H9 (cell line): ENCODE results near the gene MBTD1. TPM values are rescaled to one million over a fixed set of nuclear protein-coding genes. Genes with fewer than 3 reads are reported as not detected.

Experiments
- DNase-seq: peaks from one replicate; pipeline ENCODE4 v3.0.0-alpha.2; 2017
- H2AFZ ChIP-seq: one replicate; pipeline ENCODE4 v1.6.1; 2013; ENCODE audit warnings: mild to moderate bottlenecking, low read length, control low read depth, moderate library complexity
- H2AK5ac ChIP-seq: 2 replicates; pipeline ENCODE4 v1.6.1; 2013; ENCODE audit warnings: low read length, control low read depth, mixed read lengths; ENCODE audit not compliant: insufficient read length
- H2BK120ac ChIP-seq: one replicate; pipeline ENCODE4 v1.6.1; 2013; ENCODE audit warnings: low read depth, mild to moderate bottlenecking, low read length, control low read depth, inconsistent platforms; ENCODE audit not compliant: poor library complexity, severe bottlenecking
- H2BK12ac ChIP-seq: 2 replicates; pipeline ENCODE4 v1.6.1; 2013; ENCODE audit warnings: low read length, control low read depth, mixed read lengths, low read depth; ENCODE audit not compliant: insufficient read length
- H2BK15ac ChIP-seq: 2 replicates; pipeline ENCODE4 v1.6.1; 2013; ENCODE audit warnings: low read depth, low read length, control low read depth
- H2BK20ac ChIP-seq: one replicate; pipeline ENCODE4 v1.6.1; 2013; ENCODE audit warnings: low read depth, mild to moderate bottlenecking, low read length, control low read depth, inconsistent platforms; ENCODE audit not compliant: poor library complexity, severe bottlenecking
- H2BK5ac ChIP-seq: 2 replicates; pipeline ENCODE4 v1.6.1; 2013; ENCODE audit warnings: low read length, control low read depth, mixed read lengths; ENCODE audit not compliant: insufficient read length
- H3K14ac ChIP-seq: 2 replicates; pipeline ENCODE4 v1.6.1; 2013; ENCODE audit warnings: low read length, control low read depth; ENCODE audit not compliant: insufficient read depth
- H3K18ac ChIP-seq: 2 replicates; pipeline ENCODE4 v1.6.1; 2013; ENCODE audit warnings: low read depth, mild to moderate bottlenecking, mixed read lengths, low read length, control low read depth; ENCODE audit not compliant: insufficient read length
- H3K23ac ChIP-seq: 2 replicates; pipeline ENCODE4 v1.6.1; 2013; ENCODE audit warnings: low read length, control low read depth, mixed read lengths, low read depth; ENCODE audit not compliant: insufficient read length
- H3K23me2 ChIP-seq: 2 replicates; pipeline ENCODE4 v1.6.1; 2013; ENCODE audit warnings: low read depth, mild to moderate bottlenecking, mixed read lengths, low read length, control low read depth; ENCODE audit not compliant: insufficient read length, poor library complexity, severe bottlenecking
- H3K27ac ChIP-seq: 2 replicates; pipeline ENCODE4 v1.5.1; 2013; ENCODE audit warnings: low read length, control low read depth, mixed read lengths, low read depth; ENCODE audit not compliant: insufficient read length
- H3K27me3 ChIP-seq: 2 replicates; pipeline ENCODE4 v1.6.1; 2013; ENCODE audit warnings: low read length, control low read depth, inconsistent platforms; ENCODE audit not compliant: insufficient read depth
- H3K4ac ChIP-seq: 2 replicates; pipeline ENCODE4 v1.6.1; 2013; ENCODE audit warnings: low read depth, mild to moderate bottlenecking, control low read depth, inconsistent platforms, low read length, moderate library complexity
- H3K4me1 ChIP-seq: 2 replicates; pipeline ENCODE4 v1.6.1; 2013; ENCODE audit warnings: low read length, control low read depth, inconsistent platforms; ENCODE audit not compliant: insufficient read depth
- H3K4me2 ChIP-seq: 2 replicates; pipeline ENCODE4 v1.6.1; 2013; ENCODE audit warnings: low read length, control low read depth, mixed read lengths; ENCODE audit not compliant: insufficient read length, insufficient read depth
- H3K56ac ChIP-seq: 2 replicates; pipeline ENCODE4 v1.6.1; 2013; ENCODE audit warnings: low read depth, mild to moderate bottlenecking, mixed read lengths, low read length, control low read depth; ENCODE audit not compliant: insufficient read length
- H3K79me1 ChIP-seq: 2 replicates; pipeline ENCODE4 v1.6.1; 2013; ENCODE audit warnings: low read depth, mild to moderate bottlenecking, moderate library complexity, low read length, control low read depth, inconsistent platforms; ENCODE audit not compliant: insufficient read depth, poor library complexity, severe bottlenecking
- H3K79me2 ChIP-seq: 2 replicates; pipeline ENCODE4 v1.6.1; 2013; ENCODE audit warnings: low read length, control low read depth, inconsistent platforms; ENCODE audit not compliant: insufficient read depth
- H3K9ac ChIP-seq: 2 replicates; pipeline ENCODE4 v1.6.1; 2013; ENCODE audit warnings: low read length, control low read depth, mixed read lengths; ENCODE audit not compliant: insufficient read length; ENCODE audit errors: extremely low read depth
- H3K9me3 ChIP-seq: one replicate; pipeline ENCODE4 v1.6.1; 2013; ENCODE audit warnings: low read depth, low read length, inconsistent platforms; ENCODE audit not compliant: control insufficient read depth
- H3T11ph ChIP-seq: one replicate; pipeline ENCODE4 v1.6.1; 2013; ENCODE audit warnings: mild to moderate bottlenecking, low read length, control low read depth, inconsistent platforms
- H4K20me1 ChIP-seq: one replicate; pipeline ENCODE4 v1.6.1; 2013; ENCODE audit not compliant: control insufficient read depth, insufficient read length, insufficient read depth
- H4K5ac ChIP-seq: 2 replicates; pipeline ENCODE4 v1.6.1; 2013; ENCODE audit warnings: low read depth, mild to moderate bottlenecking, mixed read lengths, low read length, control low read depth; ENCODE audit not compliant: insufficient read length
- H4K8ac ChIP-seq: replicated peaks from 2 replicates; pipeline ENCODE4 v1.6.1; 2013; ENCODE audit warnings: low read length, control low read depth, mixed read lengths, low read depth; ENCODE audit not compliant: insufficient read length
- H4K91ac ChIP-seq: 2 replicates; pipeline ENCODE4 v1.6.1; 2013; ENCODE audit warnings: low read depth, mild to moderate bottlenecking, moderate library complexity, mixed read lengths, low read length, control low read depth; ENCODE audit not compliant: insufficient read length
- H3K27ac Mint-ChIP-seq, 3 experiments: 2 replicates in 2 of 3; 3 replicates in 1 of 3; pipeline ENCODE4 v1.8.0; 2020 to 2021; ENCODE audit warnings: mixed read lengths in 3 of 3, mild to moderate bottlenecking in 1 of 3, moderate library complexity in 1 of 3
- H3K27me3 Mint-ChIP-seq: 2 replicates; pipeline ENCODE4 v1.8.0; 2021; ENCODE audit warnings: low read depth, mild to moderate bottlenecking, moderate library complexity, mixed read lengths
- H3K36me3 Mint-ChIP-seq, 3 experiments: 2 replicates in 2 of 3; 3 replicates in 1 of 3; pipeline ENCODE4 v1.8.0; 2020 to 2021; ENCODE audit warnings: low read depth in 3 of 3, mixed read lengths in 3 of 3; ENCODE audit not compliant: insufficient read depth in 1 of 3
- H3K4me1 Mint-ChIP-seq, 2 experiments: 2 replicates each; pipeline ENCODE4 v1.8.0; 2020; ENCODE audit warnings: mixed read lengths in 2 of 2
- H3K4me3 Mint-ChIP-seq, 2 experiments: 2 replicates in 1 of 2; 3 replicates in 1 of 2; pipeline ENCODE4 v1.8.0; 2020 to 2021; ENCODE audit warnings: mild to moderate bottlenecking in 2 of 2, mixed read lengths in 2 of 2, moderate library complexity in 1 of 2
- H3K9me3 Mint-ChIP-seq, 2 experiments: 2 replicates in 1 of 2; 3 replicates in 1 of 2; pipeline ENCODE4 v1.8.0; 2020; ENCODE audit warnings: mild to moderate bottlenecking in 2 of 2, mixed read lengths in 2 of 2, moderate library complexity in 1 of 2
- WGBS: extraction: QIAGEN DNeasy Blood & Tissue Kit; methylation state at CpG from one replicate; pipeline ENCODE4 v1.1.7; 2013; ENCODE audit warnings: missing lambda C conversion rate, low lambda C conversion rate, mixed read lengths; ENCODE audit not compliant: insufficient read length; ENCODE audit errors: extremely low coverage; 5-methylcytosine and 5-hydroxymethylcytosine counted together
- total RNA-seq: library from RNA; stranded (reverse); gene quantifications from 2 replicates; pipeline ENCODE4 v1.2.1, GENCODE V29; 2021
- TF ChIP-seq, protein P1 (sequence below): fragments of 200-600 bp; sonication (generic); conservative IDR thresholded peaks from 3 replicates; pipeline ENCODE4 v1.8.0; 2021; ENCODE audit warnings: antibody characterized with exemption, mild to moderate bottlenecking

The MBTD1 gene
- total RNA-seq, 1 experiment from 2014 or later, result 49.6 TPM

DNA sequence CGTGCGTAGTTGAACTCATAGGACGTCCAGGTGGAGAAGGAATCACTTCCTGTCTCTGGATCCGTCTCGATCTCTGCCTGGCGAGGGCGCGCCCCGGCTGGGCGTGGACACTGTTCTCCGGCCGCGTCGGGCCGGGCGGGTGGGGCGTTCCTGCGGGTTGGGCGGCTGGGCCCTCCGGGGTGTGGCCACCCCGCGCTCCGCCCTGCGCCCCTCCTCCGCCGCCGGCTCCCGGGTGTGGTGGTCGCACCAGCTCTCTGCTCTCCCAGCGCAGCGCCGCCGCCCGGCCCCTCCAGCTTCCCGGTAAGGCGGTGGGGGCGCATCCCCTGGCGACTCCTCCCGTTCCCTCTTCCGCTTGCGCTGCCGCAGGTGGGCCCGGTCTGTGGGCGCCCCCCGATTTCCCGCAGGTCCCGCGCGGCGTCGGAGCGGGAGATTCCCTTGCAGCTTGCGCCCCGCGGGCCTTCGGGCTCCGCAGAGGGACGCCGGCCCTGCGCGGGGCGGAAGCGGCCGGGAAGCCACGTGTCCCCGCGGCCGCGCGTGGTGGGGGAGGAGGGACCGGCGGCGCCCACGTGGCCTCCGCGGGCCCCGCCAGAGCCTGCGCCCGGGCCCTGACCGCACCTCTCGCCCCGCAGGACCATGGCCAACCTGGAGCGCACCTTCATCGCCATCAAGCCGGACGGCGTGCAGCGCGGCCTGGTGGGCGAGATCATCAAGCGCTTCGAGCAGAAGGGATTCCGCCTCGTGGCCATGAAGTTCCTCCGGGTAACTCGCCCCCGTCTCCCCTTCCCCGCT lies 93.5 kb downstream of the MBTD1 start, which contains the start of gene NME2:
Gene NME2 (plus strand): TSS at position 214 of the 789 bp plus-strand sequence. CDS start 420 bp downstream, at position 634.
- Histone ChIP-seq H3K4me2 (peak within 1 kb of the TSS; percentile 95), H3K18ac (peak within 1 kb of the TSS; percentile 82), H2BK120ac (no peak within 1 kb of the TSS), H2AFZ (no peak within 1 kb of the TSS), H3K23me2 (peaks cover 13% of the 10 kb centered on the region), H3K9me3 (no peaks in the 10 kb centered on the region), H3K27me3 (no peaks in the 10 kb centered on the region), H2BK20ac (no peak within 1 kb of the TSS), H2BK5ac (no peak within 1 kb of the TSS), H3T11ph (no peak within 1 kb of the TSS), H2BK12ac (no peak within 1 kb of the TSS), H3K79me2 (no peaks in the 10 kb centered on the region; the same call in 1 of the 2 replicates), H3K9ac (peak within 1 kb of the TSS; percentile 82), H3K4me1 (no peaks in the 10 kb centered on the region), H3K79me1 (peaks cover 4% of the 10 kb centered on the region), H4K91ac (no peak within 1 kb of the TSS), H3K27ac (peak within 1 kb of the TSS; percentile 24), H4K5ac (peak within 1 kb of the TSS; percentile 16), H4K8ac (no peak within 1 kb of the TSS), H2BK15ac (no peak within 1 kb of the TSS; the same call in 1 of the 2 replicates), H3K14ac (peak within 1 kb of the TSS; percentile 93), H3K23ac (no peak within 1 kb of the TSS), H4K20me1 (no peaks in the 10 kb centered on the region), H3K4ac (no peak within 1 kb of the TSS; the same call in 1 of the 2 replicates), H3K56ac (no peak within 1 kb of the TSS), H2AK5ac (no peak within 1 kb of the TSS)
- no peaks in the 10 kb centered on the region for H3K9me3 Mint-ChIP-seq
- no CpG with 5 or more reads among the region's 98 CpGs for WGBS
- TF ChIP-seq, protein P1, sequence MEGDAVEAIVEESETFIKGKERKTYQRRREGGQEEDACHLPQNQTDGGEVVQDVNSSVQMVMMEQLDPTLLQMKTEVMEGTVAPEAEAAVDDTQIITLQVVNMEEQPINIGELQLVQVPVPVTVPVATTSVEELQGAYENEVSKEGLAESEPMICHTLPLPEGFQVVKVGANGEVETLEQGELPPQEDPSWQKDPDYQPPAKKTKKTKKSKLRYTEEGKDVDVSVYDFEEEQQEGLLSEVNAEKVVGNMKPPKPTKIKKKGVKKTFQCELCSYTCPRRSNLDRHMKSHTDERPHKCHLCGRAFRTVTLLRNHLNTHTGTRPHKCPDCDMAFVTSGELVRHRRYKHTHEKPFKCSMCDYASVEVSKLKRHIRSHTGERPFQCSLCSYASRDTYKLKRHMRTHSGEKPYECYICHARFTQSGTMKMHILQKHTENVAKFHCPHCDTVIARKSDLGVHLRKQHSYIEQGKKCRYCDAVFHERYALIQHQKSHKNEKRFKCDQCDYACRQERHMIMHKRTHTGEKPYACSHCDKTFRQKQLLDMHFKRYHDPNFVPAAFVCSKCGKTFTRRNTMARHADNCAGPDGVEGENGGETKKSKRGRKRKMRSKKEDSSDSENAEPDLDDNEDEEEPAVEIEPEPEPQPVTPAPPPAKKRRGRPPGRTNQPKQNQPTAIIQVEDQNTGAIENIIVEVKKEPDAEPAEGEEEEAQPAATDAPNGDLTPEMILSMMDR, result no peak
- peaks cover 17 to 20% of the 10 kb centered on the region in 2 experiments for H3K4me1 Mint-ChIP-seq
- peaks cover 41 to 65% (median 59%) of the 10 kb centered on the region in 3 experiments; a peak in 6 of 7 replicates for H3K36me3 Mint-ChIP-seq
- H3K4me3 Mint-ChIP-seq, result peak within 1 kb of the TSS; percentile 83 to 94
- DNase-seq, result peak; percentile 97
- no peaks in the 10 kb centered on the region for H3K27me3 Mint-ChIP-seq
- H3K27ac Mint-ChIP-seq, result peak within 1 kb of the TSS; percentile 89 to 99 (median 91)
